ENCODE results near the gene TAS2R38. TPM values are rescaled to one million over a fixed set of nuclear protein-coding genes. Genes with fewer than 3 reads are reported as not detected.

Gene TAS2R38
- total RNA-seq, 1 experiment from 2014 or later: not detected

GRCh38 chr7:141979568-141979967 is 6.0 kb upstream of the TAS2R38 start:
- Histone ChIP-seq H3K27me3 (replicated peaks; ENCODE audit: control insufficient read depth, insufficient read depth, low read length) (no peaks in the 10 kb centered on the region), H3K36me3 (ENCODE audit: control insufficient read depth, insufficient read depth, low read length) (no peaks in the 10 kb centered on the region), H3K9me3 (no peaks in the 10 kb centered on the region), H3K4me3 (ENCODE audit: low read depth, low read length) (no peak overlapping the region), H3K4me1 (no peaks in the 10 kb centered on the region)
- Mint-ChIP-seq H3K4me1 (ENCODE audit: low read depth, unreplicated experiment) (peaks cover 6% of the 10 kb centered on the region), H3K27ac (ENCODE audit: unreplicated experiment) (no peak overlapping the region), H3K4me3 (ENCODE audit: unreplicated experiment) (no peak overlapping the region), H3K9me3 (ENCODE audit: unreplicated experiment) (no peaks in the 10 kb centered on the region), H3K36me3 (ENCODE audit: insufficient read depth, unreplicated experiment) (no peaks in the 10 kb centered on the region), H3K27me3 (ENCODE audit: insufficient read depth, unreplicated experiment) (no peaks in the 10 kb centered on the region)
- BruUV-seq (replicated peaks): no TSS peak
- ChIA-PET POLR2A (no interaction called here), CTCF (no interaction called here)
- TF ChIP-seq CTCF (IDR thresholded peaks at IDR 0.05; ENCODE audit: insufficient read depth in 1 of 2, low read depth in 1 of 2, low read length in 1 of 2, severe bottlenecking in 1 of 2, unreplicated experiment in 1 of 2): no peak
- DNase-seq: no peak
- intact Hi-C loops (cut with micrococcal nuclease; ENCODE audit: unreplicated experiment): loop anchor here (5.0 kb wide), 1 partner anchor 123 kb away; no protein-coding TSS in a partner anchor

- Histone ChIP-seq H3K4me3 (ENCODE audit: low read depth, low read length) (no peak overlapping the region), H3K36me3 (ENCODE audit: control insufficient read depth, insufficient read depth, low read length) (no peaks in the 10 kb centered on the region), H3K9me3 (no peaks in the 10 kb centered on the region), H3K27me3 (replicated peaks; ENCODE audit: control insufficient read depth, insufficient read depth, low read length) (no peaks in the 10 kb centered on the region), H3K4me1 (no peaks in the 10 kb centered on the region)
- H3K4me1 Mint-ChIP-seq (ENCODE audit: low read depth, unreplicated experiment): peaks cover 6% of the 10 kb centered on the region
- no peak for DNase-seq
- no peaks in the 10 kb centered on the region for H3K36me3 Mint-ChIP-seq (ENCODE audit: insufficient read depth, unreplicated experiment)
- no TSS peak for BruUV-seq (replicated peaks)
- no peaks in the 10 kb centered on the region for H3K9me3 Mint-ChIP-seq (ENCODE audit: unreplicated experiment)
- no peak overlapping the region for H3K27ac Mint-ChIP-seq (ENCODE audit: unreplicated experiment)
- no peaks in the 10 kb centered on the region for H3K27me3 Mint-ChIP-seq (ENCODE audit: insufficient read depth, unreplicated experiment)
- ChIA-PET CTCF (no interaction called here), POLR2A (no interaction called here)
- intact Hi-C loops (cut with micrococcal nuclease; ENCODE audit: unreplicated experiment): loop anchor here (5.0 kb wide), 1 partner anchor 124 kb away; no protein-coding TSS in a partner anchor
- no peak for TF ChIP-seq CTCF (IDR thresholded peaks at IDR 0.05; ENCODE audit: insufficient read depth in 1 of 2, low read depth in 1 of 2, low read length in 1 of 2, severe bottlenecking in 1 of 2, unreplicated experiment in 1 of 2)
- H3K4me3 Mint-ChIP-seq (ENCODE audit: unreplicated experiment): no peak overlapping the region
These were observed 4.8 kb upstream of the TAS2R38 start for GRCh38 chr7:141978351-141978750.

DNA sequence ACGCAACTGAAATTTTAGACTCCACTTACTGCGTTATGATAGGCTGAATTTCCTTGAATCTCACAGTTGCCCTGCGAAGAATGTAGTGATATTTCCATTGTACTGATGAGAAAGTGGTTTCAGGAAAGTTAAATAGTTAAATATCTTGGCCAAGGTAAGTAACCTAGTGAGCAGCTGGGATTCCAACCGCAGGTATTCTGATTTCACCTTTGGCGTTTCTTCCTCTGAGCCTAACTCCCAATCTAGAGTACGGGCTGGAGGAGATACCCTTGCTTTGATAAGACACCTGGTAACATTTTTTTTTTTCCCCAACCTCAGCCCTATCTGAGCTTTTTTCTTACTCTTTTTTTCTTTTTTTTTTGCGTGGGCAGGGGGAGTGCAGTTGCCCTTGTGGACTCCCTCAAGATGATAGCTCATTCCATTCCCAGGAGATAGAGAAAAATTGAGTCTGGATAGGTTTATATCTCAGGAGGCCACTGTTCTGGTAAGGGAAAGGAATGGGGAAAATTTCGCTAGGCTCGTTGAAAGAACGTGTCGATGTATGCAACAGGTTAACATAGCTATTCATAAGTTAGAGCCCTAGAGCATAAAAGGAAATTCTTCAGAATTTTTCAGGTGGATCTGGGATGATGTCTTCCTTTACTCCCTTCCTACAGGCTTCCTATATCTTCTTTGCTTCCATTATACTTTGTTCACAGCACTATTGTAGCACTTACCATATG is 3.1 kb upstream of the TAS2R38 start:
- Mint-ChIP-seq H3K9me3 (ENCODE audit: unreplicated experiment) (no peaks in the 10 kb centered on the region), H3K27me3 (ENCODE audit: insufficient read depth, unreplicated experiment) (no peaks in the 10 kb centered on the region), H3K4me1 (ENCODE audit: low read depth, unreplicated experiment) (peaks cover 6% of the 10 kb centered on the region), H3K4me3 (ENCODE audit: unreplicated experiment) (peak overlapping the region; percentile 59), H3K36me3 (ENCODE audit: insufficient read depth, unreplicated experiment) (no peaks in the 10 kb centered on the region), H3K27ac (ENCODE audit: unreplicated experiment) (peak overlapping the region; percentile 42)
- Histone ChIP-seq H3K4me1 (no peaks in the 10 kb centered on the region), H3K4me3 (ENCODE audit: low read depth, low read length) (no peak overlapping the region), H3K9me3 (no peaks in the 10 kb centered on the region), H3K36me3 (ENCODE audit: control insufficient read depth, insufficient read depth, low read length) (no peaks in the 10 kb centered on the region), H3K27me3 (replicated peaks; ENCODE audit: control insufficient read depth, insufficient read depth, low read length) (no peaks in the 10 kb centered on the region)
- no peak for DNase-seq
- no TSS peak for BruUV-seq (replicated peaks)
- ChIA-PET POLR2A (interaction anchor here (0.6 kb wide), 1 partner anchor 210 kb away, joined by 3 read pairs; no protein-coding TSS in a partner anchor), CTCF (interaction anchor here (0.5 to 2.3 kb wide), 18 partner anchors 22 to 399 kb away, joined by 3 to 15 read pairs (median 6); no protein-coding TSS in a partner anchor)
- intact Hi-C loops (cut with micrococcal nuclease; ENCODE audit: unreplicated experiment): loop anchor here (1.0 to 5.0 kb wide), 3 partner anchors 126 to 213 kb away; no protein-coding TSS in a partner anchor
- no peak for TF ChIP-seq CTCF (IDR thresholded peaks at IDR 0.05; ENCODE audit: insufficient read depth in 1 of 2, low read depth in 1 of 2, low read length in 1 of 2, severe bottlenecking in 1 of 2, unreplicated experiment in 1 of 2)

Data from Caco-2 (cell line).